22Rv1 (cell line): ENCODE measurements around the gene ALDOA.
"Not testable (repeated sequence)": the region's sequence is repeated elsewhere in the genome, so short reads cannot be mapped to it uniquely, and the experiment has no call there.

Experiments
- H3K27ac ChIP-seq: fragments of 450-650 bp; 2 replicates; pipeline ENCODE4 v1.5.1; 2017
- ZFX ChIP-seq: fragments of 450-650 bp; IDR thresholded peaks from 2 replicates; pipeline ENCODE4 v1.6.1; 2017; ENCODE audit warnings: antibody characterized with exemption, borderline replicate concordance
- TF ChIP-seq, protein P1 (sequence below): fragments of 450-650 bp; IDR thresholded peaks from 2 replicates; pipeline ENCODE4 v1.5.1; 2017; ENCODE audit warnings: mild to moderate bottlenecking

The ALDOA gene

DNA sequence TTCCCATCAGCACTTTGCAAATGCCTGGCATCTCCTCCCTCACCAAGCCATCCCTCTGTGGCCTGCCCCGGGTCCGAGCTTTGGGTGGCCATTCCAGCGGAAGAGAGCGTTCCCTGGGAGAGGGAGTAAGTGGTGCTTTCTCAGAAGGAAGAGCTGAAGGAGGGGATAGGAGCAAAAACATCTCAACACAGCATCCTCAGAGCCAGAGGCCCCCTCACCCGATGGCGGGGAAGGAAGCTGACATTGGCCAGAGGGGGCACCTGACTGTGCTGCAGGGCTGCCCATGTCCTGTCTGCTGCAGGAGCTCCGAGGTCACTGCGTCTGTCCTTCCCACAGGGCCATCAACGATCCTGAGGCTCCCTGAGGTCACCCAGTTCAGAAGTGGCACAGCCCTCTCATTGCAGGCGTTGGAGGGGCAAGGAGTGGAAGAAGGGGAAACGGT lies 34.1 kb upstream of the ALDOA start:
- H3K27ac ChIP-seq: no peak overlapping the region
- no peak for TF ChIP-seq ZFX
- TF ChIP-seq, protein P1, sequence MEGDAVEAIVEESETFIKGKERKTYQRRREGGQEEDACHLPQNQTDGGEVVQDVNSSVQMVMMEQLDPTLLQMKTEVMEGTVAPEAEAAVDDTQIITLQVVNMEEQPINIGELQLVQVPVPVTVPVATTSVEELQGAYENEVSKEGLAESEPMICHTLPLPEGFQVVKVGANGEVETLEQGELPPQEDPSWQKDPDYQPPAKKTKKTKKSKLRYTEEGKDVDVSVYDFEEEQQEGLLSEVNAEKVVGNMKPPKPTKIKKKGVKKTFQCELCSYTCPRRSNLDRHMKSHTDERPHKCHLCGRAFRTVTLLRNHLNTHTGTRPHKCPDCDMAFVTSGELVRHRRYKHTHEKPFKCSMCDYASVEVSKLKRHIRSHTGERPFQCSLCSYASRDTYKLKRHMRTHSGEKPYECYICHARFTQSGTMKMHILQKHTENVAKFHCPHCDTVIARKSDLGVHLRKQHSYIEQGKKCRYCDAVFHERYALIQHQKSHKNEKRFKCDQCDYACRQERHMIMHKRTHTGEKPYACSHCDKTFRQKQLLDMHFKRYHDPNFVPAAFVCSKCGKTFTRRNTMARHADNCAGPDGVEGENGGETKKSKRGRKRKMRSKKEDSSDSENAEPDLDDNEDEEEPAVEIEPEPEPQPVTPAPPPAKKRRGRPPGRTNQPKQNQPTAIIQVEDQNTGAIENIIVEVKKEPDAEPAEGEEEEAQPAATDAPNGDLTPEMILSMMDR: no peak

DNA sequence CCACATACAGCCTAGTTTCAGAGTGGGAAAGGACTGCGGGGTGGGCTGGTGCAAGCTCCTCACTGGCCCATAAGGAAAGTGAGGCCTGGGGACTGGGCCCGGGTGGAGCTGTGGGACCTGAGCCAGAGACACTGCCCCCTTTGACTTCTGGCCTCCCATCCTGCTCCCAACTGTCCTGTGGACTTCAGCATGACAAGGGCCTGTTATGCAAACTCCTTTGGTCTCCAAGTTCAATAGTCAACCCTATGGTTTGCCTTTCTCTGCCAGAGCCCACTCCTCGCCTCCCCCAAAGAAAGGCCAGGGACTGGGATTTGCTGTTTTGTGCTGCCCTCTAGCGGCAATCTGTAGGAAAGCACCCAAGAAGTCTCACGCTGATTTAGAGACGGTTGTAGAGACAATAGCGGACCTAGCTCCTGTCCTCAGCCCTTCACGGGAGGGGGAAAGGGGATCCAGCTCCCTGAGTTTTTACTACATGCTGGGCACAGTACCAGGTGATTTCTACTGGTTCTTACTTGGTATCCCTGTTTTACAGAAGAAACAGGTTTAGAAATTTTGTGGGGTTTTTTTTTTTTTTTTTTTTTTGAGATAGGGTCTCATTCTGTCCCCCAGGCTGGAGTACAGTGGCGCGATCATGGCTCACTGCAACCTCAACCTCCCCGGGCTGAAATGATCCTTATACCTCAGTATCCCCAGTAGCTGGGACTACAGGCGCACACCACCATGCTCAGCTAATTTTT lies 33.3 kb upstream of the ALDOA start:
- TF ChIP-seq, protein P1: peak; percentile 89
- no peak for TF ChIP-seq ZFX
- no peak overlapping the region for H3K27ac ChIP-seq

DNA sequence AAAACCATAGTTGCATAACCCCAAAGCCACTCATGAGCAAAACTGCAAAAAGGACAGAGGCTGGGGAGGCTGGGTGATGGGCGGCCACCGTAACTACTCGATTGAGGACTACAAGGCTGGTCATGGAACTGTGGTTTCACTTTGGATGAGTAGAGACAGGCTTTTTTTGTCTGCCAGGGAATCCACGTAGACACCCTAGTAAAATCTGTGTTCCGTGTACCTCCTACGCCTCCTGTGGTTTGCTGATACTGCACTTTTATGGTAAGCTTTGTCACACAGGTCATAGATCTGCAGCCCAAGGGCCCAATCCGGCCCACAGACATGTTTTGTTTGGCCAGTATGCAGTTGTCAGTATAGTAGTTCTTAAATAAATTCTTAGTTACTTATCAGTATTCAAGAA lies 32.3 kb upstream of the ALDOA start:
- TF ChIP-seq, protein P1: no peak
- no peak for TF ChIP-seq ZFX
- no peak overlapping the region for H3K27ac ChIP-seq

DNA sequence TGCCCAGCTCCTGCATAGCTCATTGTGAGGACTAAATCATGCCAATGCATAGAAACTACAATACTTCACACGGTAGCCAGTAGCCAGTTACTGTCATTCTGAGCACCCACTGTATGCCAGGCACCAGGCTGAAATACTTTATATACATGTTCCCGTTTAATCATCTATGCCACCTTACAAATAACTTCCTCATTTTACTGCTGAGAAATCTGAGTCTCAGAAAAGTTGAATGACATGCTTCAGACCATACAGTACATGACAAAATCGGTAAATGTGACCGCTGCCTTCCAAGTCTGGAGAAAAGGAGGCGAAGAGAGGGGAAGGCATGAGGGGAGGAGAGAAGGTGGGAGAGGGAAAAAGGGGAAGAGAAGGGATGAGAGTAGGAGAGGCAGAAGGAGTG lies 25.3 kb upstream of the ALDOA start:
- no peak overlapping the region for H3K27ac ChIP-seq
- TF ChIP-seq ZFX: no peak
- TF ChIP-seq, protein P1: no peak

DNA sequence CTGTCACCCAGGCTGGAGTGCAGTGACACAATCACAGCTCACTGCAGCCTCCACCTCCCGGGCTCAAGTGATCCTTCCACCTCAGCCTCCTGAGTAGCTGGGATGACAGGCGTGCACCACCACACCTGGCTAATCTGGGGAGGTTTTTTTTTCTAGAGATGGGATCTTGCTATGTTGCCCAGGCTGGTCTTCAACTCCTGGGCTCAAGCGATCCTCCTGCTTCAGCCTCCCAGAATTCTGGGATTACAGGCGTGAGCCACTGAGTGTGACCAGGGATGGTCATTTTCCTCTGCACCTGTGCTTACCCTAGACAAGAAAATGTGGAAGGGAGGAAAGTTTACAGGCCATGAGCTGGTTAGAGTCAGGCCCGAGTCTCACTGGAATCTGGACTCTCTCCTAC lies 24.9 kb upstream of the ALDOA start:
- H3K27ac ChIP-seq: not testable (repeated sequence)

DNA sequence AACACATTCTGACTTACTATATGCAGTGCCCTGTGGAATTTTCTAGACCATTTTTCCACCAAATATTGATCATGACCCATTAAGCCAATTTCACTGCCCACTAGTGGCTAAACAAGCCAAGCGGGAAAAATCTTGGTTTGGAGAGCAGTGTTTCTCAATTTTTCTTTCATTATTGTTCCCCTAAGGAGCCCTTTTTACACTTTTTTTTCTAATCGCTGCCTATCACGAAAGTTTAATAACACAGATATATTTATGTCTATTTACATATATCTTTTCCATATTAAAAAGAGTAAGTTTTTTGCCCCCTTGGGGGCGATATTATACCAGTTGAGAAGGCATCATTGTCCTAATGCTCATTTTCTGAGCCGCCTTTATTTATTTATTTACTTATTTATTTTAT lies 23.7 kb upstream of the ALDOA start:
- TF ChIP-seq ZFX: no peak
- TF ChIP-seq, protein P1: peak; percentile 61
- no peak overlapping the region for H3K27ac ChIP-seq

DNA sequence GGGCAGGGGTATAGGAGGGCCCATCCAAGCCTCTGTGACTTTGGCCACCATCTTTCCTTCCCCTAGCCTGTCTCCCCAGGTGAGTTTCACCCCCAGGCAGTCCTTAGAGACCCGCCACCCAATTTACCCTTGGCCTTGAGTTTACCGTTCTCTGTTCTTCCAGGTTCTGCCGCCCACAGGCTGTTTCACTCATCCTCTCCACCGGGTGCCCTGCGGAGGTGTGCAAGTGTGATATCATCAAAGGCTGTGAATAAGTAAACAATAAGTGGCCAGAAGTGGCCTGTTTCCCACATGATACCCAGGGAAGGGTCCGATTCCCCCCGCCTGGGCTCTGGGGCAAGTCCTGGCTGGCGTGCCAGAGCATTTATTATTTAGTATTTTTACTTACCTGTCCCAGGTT lies 19.4 kb upstream of the ALDOA start:
- H3K27ac ChIP-seq: no peak overlapping the region
- TF ChIP-seq, protein P1: no peak
- no peak for TF ChIP-seq ZFX

DNA sequence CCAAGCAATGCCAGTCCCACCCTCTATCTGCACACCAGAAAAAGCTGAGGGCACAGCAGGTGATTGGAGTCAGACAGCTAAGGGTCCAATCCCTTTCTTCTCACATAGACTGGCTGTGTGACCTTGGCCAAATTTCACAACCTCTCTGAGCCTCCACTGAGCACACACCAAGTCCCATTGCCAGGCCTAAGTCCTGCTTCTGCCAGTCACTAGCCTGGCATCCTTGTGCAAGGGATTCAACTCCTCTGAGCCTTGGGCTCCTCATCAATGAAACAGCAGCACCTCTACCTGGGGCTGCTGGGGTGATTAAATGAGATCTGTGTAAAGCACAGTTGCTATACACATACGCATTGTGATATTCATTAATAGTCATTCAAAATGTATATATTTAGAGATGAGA lies 19.0 kb upstream of the ALDOA start:
- TF ChIP-seq, protein P1: no peak
- no peak for TF ChIP-seq ZFX
- no peak overlapping the region for H3K27ac ChIP-seq
